HEK293 (cell line): ENCODE results near the gene RHOT1.

ENCODE experiments used
- ATF2 ChIP-seq: fragments of 450-650 bp; formaldehyde crosslinking; IDR thresholded peaks from 2 replicates; pipeline ENCODE4 v1.5.1; 2016; ENCODE audit warnings: missing biosample characterization, missing genetic modification characterization, low read depth
- BCL11A ChIP-seq: fragments of 450-650 bp; formaldehyde crosslinking; IDR thresholded peaks from 2 replicates; pipeline ENCODE4 v1.5.1; 2016; ENCODE audit warnings: low read depth, missing biosample characterization, missing genetic modification characterization
- CTCF ChIP-seq: fragments of 450-650 bp; formaldehyde crosslinking; IDR thresholded peaks from 2 replicates; pipeline ENCODE4 v1.5.1; 2016; ENCODE audit warnings: missing biosample characterization, missing genetic modification characterization
- SP2 ChIP-seq: fragments of 450-650 bp; formaldehyde crosslinking; IDR thresholded peaks from 2 replicates; pipeline ENCODE4 v1.5.1; 2016; ENCODE audit warnings: missing biosample characterization, missing genetic modification characterization
- ZBTB44 ChIP-seq: fragments of 450-650 bp; IDR thresholded peaks from 2 replicates; pipeline ENCODE4 v1.5.1; 2018; ENCODE audit warnings: missing biosample characterization, mild to moderate bottlenecking, missing genetic modification characterization
- ZNF202 ChIP-seq: fragments of 450-650 bp; formaldehyde crosslinking; IDR thresholded peaks from 2 replicates; pipeline ENCODE4 v1.5.1; 2016; ENCODE audit warnings: missing biosample characterization, missing genetic modification characterization, borderline replicate concordance
- ZNF501 ChIP-seq: fragments of 450-650 bp; formaldehyde crosslinking; IDR thresholded peaks from 2 replicates; pipeline ENCODE4 v1.5.1; 2016; ENCODE audit warnings: missing biosample characterization, missing genetic modification characterization
- ZNF514 ChIP-seq: fragments of 450-650 bp; formaldehyde crosslinking; IDR thresholded peaks from 2 replicates; pipeline ENCODE4 v1.5.1; 2016; ENCODE audit warnings: missing biosample characterization, missing genetic modification characterization
- ZNF544 ChIP-seq: fragments of 450-650 bp; formaldehyde crosslinking; IDR thresholded peaks from 2 replicates; pipeline ENCODE4 v1.5.0; 2017; ENCODE audit warnings: missing biosample characterization, missing genetic modification characterization
- ZNF596 ChIP-seq: fragments of 450-650 bp; IDR thresholded peaks from 2 replicates; pipeline ENCODE4 v1.5.0; 2018; ENCODE audit warnings: missing biosample characterization, mild to moderate bottlenecking, missing genetic modification characterization, moderate library complexity
- ZNF677 ChIP-seq: fragments of 450-650 bp; IDR thresholded peaks from 2 replicates; pipeline ENCODE4 v1.5.0; 2018; ENCODE audit warnings: missing biosample characterization, mild to moderate bottlenecking, missing genetic modification characterization, moderate library complexity
- ZNF837 ChIP-seq: fragments of 450-650 bp; formaldehyde crosslinking; IDR thresholded peaks from 2 replicates; pipeline ENCODE4 v1.5.1; 2016; ENCODE audit warnings: missing biosample characterization, missing genetic modification characterization

- TF ChIP-seq CTCF, result no peak
- TF ChIP-seq ZNF501 (tag by site-specific recombination), result no peak
- no peak for TF ChIP-seq ZNF202 (tag by site-specific recombination)
- no peak for TF ChIP-seq ATF2 (tag by site-specific recombination)
- no peak for TF ChIP-seq ZNF837
- no peak for TF ChIP-seq SP2
- TF ChIP-seq ZNF677 (tag by site-specific recombination), result no peak
- no peak for TF ChIP-seq ZBTB44 (tag by site-specific recombination)
- TF ChIP-seq ZNF596 (tag by site-specific recombination), result no peak
- TF ChIP-seq BCL11A, result no peak
- TF ChIP-seq ZNF544 (tag by site-specific recombination), result no peak
- TF ChIP-seq ZNF514, result no peak
Observed at GRCh38 chr17:32161029-32161428, 18.7 kb downstream of the RHOT1 start.
